PC-9 (cell line): ENCODE data around the gene ULBP3. TPM values are rescaled to one million over a fixed set of nuclear protein-coding genes. Genes with fewer than 3 reads are reported as not detected.
A peak's percentile ranks its signal among the peaks of the same experiment; 100 is the strongest.
"Not testable (repeated sequence)": the region's sequence is repeated elsewhere in the genome, so short reads cannot be mapped to it uniquely, and the experiment has no call there.

Experiments used
- BruUV-seq: library from RNA; stranded (reverse); fragments of 400-500 nt; replicated peaks from 2 replicates; lab custom pipeline; 2021; lab: Mats Ljungman, UMichigan
- CTCF ChIA-PET: fragments of 300-600 bp; sonication (Branson Sonifier 250); formaldehyde crosslinking; loops from one replicate; lab custom pipeline; 2022; ENCODE audit warnings: antibody characterized with exemption; lab: Charles Lee
- POLR2A ChIA-PET: fragments of 300-600 bp; sonication (Branson Sonifier 250); formaldehyde crosslinking; loops from one replicate; lab custom pipeline; 2022; ENCODE audit warnings: antibody characterized with exemption; ENCODE audit not compliant: unreplicated experiment; lab: Charles Lee
- DNase-seq, 2 experiments: peaks; one replicate each; pipeline versions ENCODE4 v3.0.0 to v3.0.0-alpha.2; 2015 to 2022; ENCODE audit warnings: mixed read lengths in 1 of 2
- H2AFZ ChIP-seq: fragments of 200-600 bp; sonication (generic); 2 replicates; pipeline ENCODE4 v1.8.1; 2017; ENCODE audit warnings: antibody characterized with exemption
- H3F3A ChIP-seq: fragments of 200-600 bp; sonication (generic); 2 replicates; pipeline ENCODE4 v1.8.1; 2017; ENCODE audit warnings: antibody characterized with exemption, mild to moderate bottlenecking, low read depth; ENCODE audit not compliant: insufficient read depth
- H3K27ac ChIP-seq: fragments of 200-600 bp; sonication (generic); 2 replicates; pipeline ENCODE4 v1.6.1; 2016; ENCODE audit warnings: mixed run types
- H3K27me3 ChIP-seq: fragments of 200-600 bp; sonication (generic); 2 replicates; pipeline ENCODE4 v1.6.1; 2016; ENCODE audit warnings: low read depth, mixed run types; ENCODE audit not compliant: insufficient read depth
- H3K36me3 ChIP-seq: fragments of 200-600 bp; sonication (generic); 2 replicates; pipeline ENCODE4 v1.6.1; 2016; ENCODE audit warnings: low read depth, mixed run types
- H3K4me1 ChIP-seq: fragments of 200-600 bp; sonication (generic); replicated peaks from 2 replicates; pipeline ENCODE4 v1.6.1; 2016; ENCODE audit warnings: mixed run types; ENCODE audit not compliant: insufficient read depth
- H3K4me2 ChIP-seq: fragments of 200-600 bp; sonication (generic); 2 replicates; pipeline ENCODE4 v1.6.1; 2017; ENCODE audit warnings: mixed run types
- H3K4me3 ChIP-seq: fragments of 200-600 bp; sonication (generic); 2 replicates; pipeline ENCODE4 v1.6.1; 2016; ENCODE audit warnings: mixed run types
- H3K79me2 ChIP-seq: fragments of 200-600 bp; sonication (generic); 2 replicates; pipeline ENCODE4 v1.6.1; 2017; ENCODE audit warnings: low read depth, mixed run types
- H3K9me2 ChIP-seq: fragments of 200-600 bp; sonication (generic); 2 replicates; pipeline ENCODE4 v1.8.1; 2017; ENCODE audit warnings: mild to moderate bottlenecking; ENCODE audit not compliant: insufficient read depth
- H3K9me3 ChIP-seq: fragments of 200-600 bp; sonication (generic); 2 replicates; pipeline ENCODE4 v1.8.1; 2016; ENCODE audit warnings: low read depth; ENCODE audit not compliant: insufficient read depth
- H4K20me1 ChIP-seq: fragments of 200-600 bp; sonication (generic); 2 replicates; pipeline ENCODE4 v1.8.1; 2017; ENCODE audit not compliant: insufficient read depth
- EZH2 ChIP-seq: fragments of 200-600 bp; sonication (generic); IDR thresholded peaks from 2 replicates; pipeline ENCODE4 v1.8.0; 2017; ENCODE audit warnings: antibody characterized with exemption, low read depth
- intact Hi-C: fragments of 100-400 bp; cut with micrococcal nuclease; formaldehyde crosslinking; loops from one replicate; pipeline ENCODE4 v1.10.0; 2022; ENCODE audit not compliant: unreplicated experiment
- total RNA-seq: library from RNA; stranded (reverse); gene quantifications from 2 replicates; pipeline ENCODE4 v1.2.3, GENCODE V29; 2021
- TF ChIP-seq, protein P1 (sequence below): fragments of 200-600 bp; sonication (generic); conservative IDR thresholded peaks from 2 replicates; pipeline ENCODE4 v1.6.1; 2017; ENCODE audit warnings: mixed run types, antibody characterized with exemption, mild to moderate bottlenecking, moderate library complexity

Gene ULBP3
- total RNA-seq, 1 experiment from 2014 or later: 4.2 TPM

DNA sequence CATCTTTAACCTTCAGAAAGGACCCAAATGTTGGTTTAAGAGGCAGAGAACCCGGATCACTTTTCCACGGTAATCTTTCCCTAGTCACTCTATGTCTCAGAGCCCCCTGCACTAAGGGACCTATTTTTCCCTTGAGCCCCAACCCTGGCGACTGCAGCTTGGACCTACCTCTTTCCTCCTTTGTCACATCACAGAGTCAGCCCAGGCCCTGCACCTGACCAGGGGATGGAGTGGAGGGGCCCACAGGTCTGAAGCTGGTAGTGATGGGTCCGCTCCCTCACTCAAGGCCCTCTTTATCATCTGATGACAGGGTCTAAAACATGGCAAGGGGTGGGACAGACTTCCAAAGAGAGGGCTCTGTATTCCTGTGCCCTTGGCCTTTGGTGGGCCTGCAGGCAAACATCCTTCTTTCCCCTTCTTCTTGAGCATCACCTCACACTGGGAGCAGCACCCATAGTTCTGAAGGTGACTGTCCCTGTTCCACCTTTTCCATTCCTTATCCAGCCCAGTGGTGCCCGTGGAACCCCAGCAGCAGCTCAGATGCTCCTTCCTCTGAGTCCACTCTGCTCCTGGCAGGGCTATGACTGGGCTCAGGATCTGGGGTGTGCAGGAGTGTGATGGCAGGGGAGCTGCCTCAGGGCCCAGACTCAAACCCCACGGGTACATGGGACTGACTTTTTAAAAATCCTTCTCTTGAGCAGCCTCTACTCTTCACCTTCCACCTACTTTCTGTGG is 49.9 kb downstream of the ULBP3 start:
- no peaks in the 10 kb centered on the region for H3K9me2 ChIP-seq
- H3K4me1 ChIP-seq: no peaks in the 10 kb centered on the region
- intact Hi-C loops: loop anchor here (5.0 kb wide), 1 partner anchor 378 kb away; no protein-coding TSS in a partner anchor
- no peaks in the 10 kb centered on the region for H3K9me3 ChIP-seq
- CTCF ChIA-PET: no interaction called here
- DNase-seq: no peak
- TF ChIP-seq EZH2: no peak
- TF ChIP-seq, protein P1, sequence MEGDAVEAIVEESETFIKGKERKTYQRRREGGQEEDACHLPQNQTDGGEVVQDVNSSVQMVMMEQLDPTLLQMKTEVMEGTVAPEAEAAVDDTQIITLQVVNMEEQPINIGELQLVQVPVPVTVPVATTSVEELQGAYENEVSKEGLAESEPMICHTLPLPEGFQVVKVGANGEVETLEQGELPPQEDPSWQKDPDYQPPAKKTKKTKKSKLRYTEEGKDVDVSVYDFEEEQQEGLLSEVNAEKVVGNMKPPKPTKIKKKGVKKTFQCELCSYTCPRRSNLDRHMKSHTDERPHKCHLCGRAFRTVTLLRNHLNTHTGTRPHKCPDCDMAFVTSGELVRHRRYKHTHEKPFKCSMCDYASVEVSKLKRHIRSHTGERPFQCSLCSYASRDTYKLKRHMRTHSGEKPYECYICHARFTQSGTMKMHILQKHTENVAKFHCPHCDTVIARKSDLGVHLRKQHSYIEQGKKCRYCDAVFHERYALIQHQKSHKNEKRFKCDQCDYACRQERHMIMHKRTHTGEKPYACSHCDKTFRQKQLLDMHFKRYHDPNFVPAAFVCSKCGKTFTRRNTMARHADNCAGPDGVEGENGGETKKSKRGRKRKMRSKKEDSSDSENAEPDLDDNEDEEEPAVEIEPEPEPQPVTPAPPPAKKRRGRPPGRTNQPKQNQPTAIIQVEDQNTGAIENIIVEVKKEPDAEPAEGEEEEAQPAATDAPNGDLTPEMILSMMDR: no peak
- POLR2A ChIA-PET: no interaction called here
- H3F3A ChIP-seq: no peaks in the 10 kb centered on the region
- no peak overlapping the region for H2AFZ ChIP-seq
- no peaks in the 10 kb centered on the region for H3K27me3 ChIP-seq
- H4K20me1 ChIP-seq: no peaks in the 10 kb centered on the region
- BruUV-seq: no TSS peak
- H3K4me2 ChIP-seq: no peak overlapping the region
- no peaks in the 10 kb centered on the region for H3K79me2 ChIP-seq
- H3K27ac ChIP-seq: no peak overlapping the region
- H3K36me3 ChIP-seq: no peaks in the 10 kb centered on the region
- no peak overlapping the region for H3K4me3 ChIP-seq

DNA sequence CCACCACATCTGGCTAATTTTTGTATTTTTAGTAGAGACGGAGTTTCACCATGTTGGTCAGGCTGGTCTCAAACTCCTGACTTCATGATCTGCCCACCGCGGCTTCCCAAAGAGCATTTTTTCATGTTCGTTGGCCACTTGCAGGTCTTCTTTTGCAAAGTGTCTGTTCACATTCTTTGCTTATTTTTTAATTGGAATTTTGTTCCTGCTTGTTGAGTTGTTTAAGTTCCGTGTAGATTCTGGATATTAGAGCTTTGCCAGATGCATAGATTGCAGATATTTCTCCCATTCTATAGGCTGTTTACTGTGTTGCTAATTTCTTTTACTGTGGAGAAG is 51.8 kb downstream of the ULBP3 start:
- H3F3A ChIP-seq, H3K9me3 ChIP-seq, H3K4me3 ChIP-seq, BruUV-seq, H3K27ac ChIP-seq, H3K79me2 ChIP-seq, H3K27me3 ChIP-seq, DNase-seq, H3K4me2 ChIP-seq, H3K4me1 ChIP-seq, H2AFZ ChIP-seq, H3K9me2 ChIP-seq, H3K36me3 ChIP-seq, H4K20me1 ChIP-seq: not testable (repeated sequence)
- TF ChIP-seq, protein P1: peak; percentile 12; the same call in 1 of the 2 replicates
- ChIA-PET POLR2A (interaction anchor here (0.6 to 1.0 kb wide), 3 partner anchors 20 to 839 kb away, joined by 3 to 8 read pairs (median 6); partner anchors contain the start of gene ULBP3), CTCF (interaction anchor here (0.6 kb wide), 2 partner anchors 178 to 219 kb away, joined by 3 to 4 read pairs; no protein-coding TSS in a partner anchor)
- intact Hi-C loops: loop anchor here (2.0 to 5.0 kb wide), 3 partner anchors 52 to 380 kb away; partner anchors contain the start of gene ULBP3

DNA sequence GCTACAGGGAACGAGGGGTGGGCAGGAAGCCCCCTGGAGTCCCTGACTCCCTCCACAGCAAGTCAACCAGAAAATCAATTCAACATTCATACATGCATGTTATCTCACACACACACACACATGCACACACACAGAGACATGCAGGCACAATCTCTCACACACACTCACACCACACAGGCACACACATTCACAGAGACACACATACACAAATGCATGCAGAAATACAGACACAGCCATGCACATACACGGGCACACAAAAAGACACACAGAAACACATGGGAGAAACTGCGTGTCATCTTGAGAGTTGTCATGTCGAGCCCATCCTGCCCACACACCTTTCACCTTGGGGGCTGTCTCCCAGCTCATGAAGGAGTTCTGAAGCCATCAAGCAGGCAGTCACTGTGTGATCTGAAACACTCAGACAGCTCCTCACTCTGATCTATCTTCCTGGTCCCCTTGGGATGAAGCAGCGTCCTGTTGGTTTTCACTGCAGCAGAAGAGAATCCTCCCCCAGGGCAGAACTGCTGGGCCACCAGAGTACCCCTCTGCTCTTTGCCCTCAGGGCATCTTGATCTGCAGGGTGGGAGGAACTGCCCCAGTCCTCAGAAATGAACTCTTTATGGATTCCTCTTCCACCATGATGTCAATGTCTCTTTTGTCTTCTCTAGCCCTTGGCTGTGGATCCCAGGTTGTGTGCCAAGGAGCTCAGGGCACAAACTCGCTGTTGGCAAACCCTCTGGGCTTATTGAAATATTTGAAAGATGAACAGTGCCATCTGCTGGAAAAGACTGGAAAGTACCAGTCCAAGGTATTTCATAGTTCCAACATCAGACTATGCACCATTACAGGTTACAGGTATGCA is 52.4 kb downstream of the ULBP3 start:
- CTCF ChIA-PET: interaction anchor here (0.6 kb wide), 1 partner anchor 219 kb away, joined by 3 read pairs; no protein-coding TSS in a partner anchor
- Histone ChIP-seq H3K9me2 (no peaks in the 10 kb centered on the region), H3K4me1 (no peaks in the 10 kb centered on the region), H3K4me2 (no peak overlapping the region), H3K36me3 (no peaks in the 10 kb centered on the region), H3K4me3 (no peak overlapping the region), H3K79me2 (no peaks in the 10 kb centered on the region), H3K9me3 (no peaks in the 10 kb centered on the region), H4K20me1 (no peaks in the 10 kb centered on the region), H3K27me3 (no peaks in the 10 kb centered on the region), H3K27ac (no peak overlapping the region), H2AFZ (no peak overlapping the region), H3F3A (no peaks in the 10 kb centered on the region)
- intact Hi-C loops: loop anchor here (2.0 to 5.0 kb wide), 3 partner anchors 52 to 381 kb away; partner anchors contain the start of gene ULBP3
- peak; percentile 42 to 60 for DNase-seq
- no TSS peak for BruUV-seq
- POLR2A ChIA-PET: interaction anchor here (0.6 to 1.0 kb wide), 3 partner anchors 21 to 839 kb away, joined by 3 to 8 read pairs (median 6); partner anchors contain the start of gene ULBP3
- TF ChIP-seq EZH2: no peak
- TF ChIP-seq, protein P1: peak; percentile 75

DNA sequence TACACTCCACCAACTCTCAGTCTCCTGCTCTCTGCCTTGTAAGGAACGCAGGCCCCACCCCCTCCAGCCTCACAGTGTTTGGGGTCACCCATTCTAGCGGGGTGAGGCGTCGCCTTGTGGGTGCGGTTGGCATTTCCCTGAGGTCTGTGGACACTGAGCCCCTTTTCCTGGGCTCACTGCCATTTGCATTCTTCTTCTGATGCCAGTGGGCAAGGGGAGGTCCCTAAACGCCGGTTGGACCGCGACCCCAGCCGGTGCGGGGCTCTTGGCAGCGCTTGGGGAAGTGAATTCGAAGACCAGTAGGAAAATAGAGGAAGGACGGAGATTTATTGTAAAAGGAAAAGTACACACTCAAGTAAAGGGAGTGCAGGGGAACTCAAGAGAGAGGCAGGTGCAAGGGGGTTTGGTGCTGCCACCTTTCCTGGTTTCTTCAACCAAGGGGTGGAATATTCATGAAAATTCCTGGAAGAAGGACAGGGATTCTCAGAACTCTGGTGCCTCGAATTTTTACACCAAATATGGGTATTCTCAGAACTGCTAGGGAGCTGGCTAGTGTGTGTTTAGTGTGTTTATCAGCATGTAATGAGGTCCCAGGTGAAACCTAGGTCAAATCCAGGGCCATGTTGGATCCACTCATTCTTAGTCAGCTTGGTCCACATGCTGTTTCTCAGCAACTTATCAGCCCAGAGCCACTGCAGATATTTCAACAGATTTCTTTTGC is 53.5 kb downstream of the ULBP3 start:
- CTCF ChIA-PET, BruUV-seq, H3K4me2 ChIP-seq, H3K79me2 ChIP-seq, H3K27ac ChIP-seq, H3K9me3 ChIP-seq, H3K27me3 ChIP-seq, H4K20me1 ChIP-seq, H3K9me2 ChIP-seq, H3F3A ChIP-seq, POLR2A ChIA-PET, H2AFZ ChIP-seq, H3K36me3 ChIP-seq, H3K4me1 ChIP-seq, H3K4me3 ChIP-seq: not testable (repeated sequence)
- intact Hi-C loops: loop anchor here (1.0 to 5.0 kb wide), 4 partner anchors 53 to 382 kb away; partner anchors contain the start of gene ULBP3
- DNase-seq: peak in 1 of 2 experiments; percentile 49
